ENCODE results near the gene CAPN5.
A peak's percentile ranks its signal among the peaks of the same experiment; 100 is the strongest.

The CAPN5 gene

GRCh38 chr11:77106321-77106720 lies 39.5 kb downstream of the CAPN5 start:
- no peak overlapping the region for H3K4me3 ChIP-seq (replicated peaks; ENCODE audit: insufficient read depth, low read length)
- H3K27ac ChIP-seq (replicated peaks): no peak overlapping the region
- no peak for TF ChIP-seq CTCF (IDR thresholded peaks at IDR 0.05; ENCODE audit: insufficient read depth, low read length)
- no peak; the same call in 1 of the 2 replicates for TF ChIP-seq SPI1 (IDR thresholded peaks at IDR 0.05; ENCODE audit: borderline replicate concordance, low read depth)
- TF ChIP-seq GABPA (IDR thresholded peaks at IDR 0.05; ENCODE audit: low read depth): no peak
- TF ChIP-seq, protein P1, sequence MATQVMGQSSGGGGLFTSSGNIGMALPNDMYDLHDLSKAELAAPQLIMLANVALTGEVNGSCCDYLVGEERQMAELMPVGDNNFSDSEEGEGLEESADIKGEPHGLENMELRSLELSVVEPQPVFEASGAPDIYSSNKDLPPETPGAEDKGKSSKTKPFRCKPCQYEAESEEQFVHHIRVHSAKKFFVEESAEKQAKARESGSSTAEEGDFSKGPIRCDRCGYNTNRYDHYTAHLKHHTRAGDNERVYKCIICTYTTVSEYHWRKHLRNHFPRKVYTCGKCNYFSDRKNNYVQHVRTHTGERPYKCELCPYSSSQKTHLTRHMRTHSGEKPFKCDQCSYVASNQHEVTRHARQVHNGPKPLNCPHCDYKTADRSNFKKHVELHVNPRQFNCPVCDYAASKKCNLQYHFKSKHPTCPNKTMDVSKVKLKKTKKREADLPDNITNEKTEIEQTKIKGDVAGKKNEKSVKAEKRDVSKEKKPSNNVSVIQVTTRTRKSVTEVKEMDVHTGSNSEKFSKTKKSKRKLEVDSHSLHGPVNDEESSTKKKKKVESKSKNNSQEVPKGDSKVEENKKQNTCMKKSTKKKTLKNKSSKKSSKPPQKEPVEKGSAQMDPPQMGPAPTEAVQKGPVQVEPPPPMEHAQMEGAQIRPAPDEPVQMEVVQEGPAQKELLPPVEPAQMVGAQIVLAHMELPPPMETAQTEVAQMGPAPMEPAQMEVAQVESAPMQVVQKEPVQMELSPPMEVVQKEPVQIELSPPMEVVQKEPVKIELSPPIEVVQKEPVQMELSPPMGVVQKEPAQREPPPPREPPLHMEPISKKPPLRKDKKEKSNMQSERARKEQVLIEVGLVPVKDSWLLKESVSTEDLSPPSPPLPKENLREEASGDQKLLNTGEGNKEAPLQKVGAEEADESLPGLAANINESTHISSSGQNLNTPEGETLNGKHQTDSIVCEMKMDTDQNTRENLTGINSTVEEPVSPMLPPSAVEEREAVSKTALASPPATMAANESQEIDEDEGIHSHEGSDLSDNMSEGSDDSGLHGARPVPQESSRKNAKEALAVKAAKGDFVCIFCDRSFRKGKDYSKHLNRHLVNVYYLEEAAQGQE (IDR thresholded peaks at IDR 0.05; ENCODE audit: insufficient replicate concordance, low read depth): no peak
- no peak for TF ChIP-seq POLR2AphosphoS5 (IDR thresholded peaks at IDR 0.05; ENCODE audit: low read depth)
- DNase-seq (ENCODE audit: low read depth in 1 of 2, low spot score in 1 of 2): peak in 1 of 2 experiments; percentile 75
- no peaks in the 10 kb centered on the region for H3K27me3 ChIP-seq (ENCODE audit: insufficient read depth, poor library complexity, severe bottlenecking)

DNA sequence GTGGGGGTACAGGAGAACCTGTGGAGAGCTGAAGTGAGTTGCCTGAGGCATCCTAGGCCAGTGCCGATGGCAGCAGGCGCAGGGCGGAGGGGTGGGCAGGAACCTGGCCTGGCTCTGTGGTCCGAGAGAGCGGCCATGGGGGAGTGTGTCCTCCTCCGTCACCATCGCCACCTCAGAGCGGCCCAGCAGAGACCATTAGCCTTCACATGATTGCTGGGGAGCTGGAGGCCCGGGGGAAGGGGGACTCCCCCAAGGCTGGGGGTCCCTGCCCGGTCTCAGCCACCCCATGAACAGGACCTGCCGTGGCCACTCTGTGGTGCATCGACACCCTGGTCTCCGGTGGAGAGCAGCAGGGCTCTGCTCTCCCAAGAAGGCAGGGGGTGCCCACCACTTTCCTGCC lies 40.0 kb downstream of the CAPN5 start:
- Histone ChIP-seq H3K27me3 (ENCODE audit: insufficient read depth, poor library complexity, severe bottlenecking) (no peaks in the 10 kb centered on the region), H3K27ac (replicated peaks) (no peak overlapping the region), H3K4me3 (replicated peaks; ENCODE audit: insufficient read depth, low read length) (no peak overlapping the region)
- TF ChIP-seq, protein P1 (IDR thresholded peaks at IDR 0.05; ENCODE audit: insufficient replicate concordance, low read depth): no peak
- TF ChIP-seq CTCF (IDR thresholded peaks at IDR 0.05; ENCODE audit: insufficient read depth, low read length): no peak
- TF ChIP-seq SPI1 (IDR thresholded peaks at IDR 0.05; ENCODE audit: borderline replicate concordance, low read depth): no peak
- TF ChIP-seq POLR2AphosphoS5 (IDR thresholded peaks at IDR 0.05; ENCODE audit: low read depth): no peak
- no peak for TF ChIP-seq GABPA (IDR thresholded peaks at IDR 0.05; ENCODE audit: low read depth)
- no peak for DNase-seq (ENCODE audit: low read depth in 1 of 2, low spot score in 1 of 2)

DNA sequence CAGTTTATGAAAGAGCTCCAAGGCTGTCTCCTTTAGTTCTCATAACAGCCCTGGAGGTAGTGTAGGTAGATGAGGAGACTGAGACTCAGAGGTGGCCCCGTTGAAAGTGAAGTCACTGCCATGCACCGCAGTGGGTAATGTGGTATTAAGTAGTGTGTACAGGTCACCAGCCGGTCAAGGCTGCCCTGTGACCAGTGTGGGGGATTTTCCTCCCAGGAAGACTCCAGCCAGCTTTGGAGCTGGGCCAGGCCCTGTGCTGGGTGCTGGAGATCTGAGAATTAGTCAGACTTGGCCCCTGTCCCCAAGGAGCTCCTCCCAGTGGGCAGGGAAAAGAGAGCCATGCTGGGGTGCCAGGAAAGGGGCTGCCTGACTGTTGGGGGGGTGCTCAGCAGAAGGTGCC lies 41.2 kb downstream of the CAPN5 start:
- H3K4me3 ChIP-seq (replicated peaks; ENCODE audit: insufficient read depth, low read length): no peak overlapping the region
- H3K27ac ChIP-seq (replicated peaks): no peak overlapping the region
- no peak for TF ChIP-seq GABPA (IDR thresholded peaks at IDR 0.05; ENCODE audit: low read depth)
- no peak for DNase-seq (ENCODE audit: low read depth in 1 of 2, low spot score in 1 of 2)
- no peaks in the 10 kb centered on the region for H3K27me3 ChIP-seq (ENCODE audit: insufficient read depth, poor library complexity, severe bottlenecking)

DNA sequence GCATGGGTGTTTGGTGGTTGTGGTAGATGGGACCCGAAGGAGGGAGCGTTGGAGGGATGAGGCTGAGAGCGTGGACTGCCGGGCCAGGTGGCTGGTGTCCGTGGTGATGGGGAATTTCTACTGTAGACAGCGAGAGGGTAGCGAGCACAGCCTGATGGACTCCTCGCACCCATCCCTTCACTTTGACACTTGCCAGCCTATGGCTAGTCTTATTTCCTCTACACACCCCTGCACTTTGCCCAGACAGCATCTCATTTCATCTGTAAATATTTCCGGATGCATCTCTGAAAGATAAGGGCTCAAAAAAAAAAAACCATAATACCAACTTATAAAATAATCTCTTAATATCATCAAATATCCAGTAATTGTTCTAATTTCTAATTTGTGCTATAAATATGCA lies 41.7 kb downstream of the CAPN5 start:
- DNase-seq (ENCODE audit: low read depth in 1 of 2, low spot score in 1 of 2): no peak
- H3K27ac ChIP-seq (replicated peaks): no peak overlapping the region
- TF ChIP-seq POLR2AphosphoS5 (IDR thresholded peaks at IDR 0.05; ENCODE audit: low read depth): no peak
- TF ChIP-seq GABPA (IDR thresholded peaks at IDR 0.05; ENCODE audit: low read depth): no peak
- TF ChIP-seq CTCF (IDR thresholded peaks at IDR 0.05; ENCODE audit: insufficient read depth, low read length): no peak
- TF ChIP-seq SPI1 (IDR thresholded peaks at IDR 0.05; ENCODE audit: borderline replicate concordance, low read depth): no peak
- TF ChIP-seq, protein P1 (IDR thresholded peaks at IDR 0.05; ENCODE audit: insufficient replicate concordance, low read depth): no peak
- no peaks in the 10 kb centered on the region for H3K27me3 ChIP-seq (ENCODE audit: insufficient read depth, poor library complexity, severe bottlenecking)
- no peak overlapping the region for H3K4me3 ChIP-seq (replicated peaks; ENCODE audit: insufficient read depth, low read length)

Measured in HL-60 (cell line).